Activated CD4-positive, CD25-positive, alpha-beta regulatory T cell (primary cell): Measurements from ENCODE around the gene CEACAM4.
"Not testable (repeated sequence)": the region's sequence is repeated elsewhere in the genome, so short reads cannot be mapped to it uniquely, and the experiment has no call there.

Experiments used
- DNase-seq, 4 experiments: peaks; one replicate each; lab custom pipeline; 2025; lab: John Stamatoyannopoulos, UW

Gene CEACAM4

GRCh38 chr19:41584931-41585330, 41.9 kb downstream of the CEACAM4 start:
- no peak for DNase-seq

GRCh38 chr19:41584260-41584810, 42.5 kb downstream of the CEACAM4 start:
- no peak for DNase-seq

- DNase-seq = not testable (repeated sequence)
Measured at GRCh38 chr19:41582577-41583182, 44.2 kb downstream of the CEACAM4 start.

GRCh38 chr19:41581068-41581467, 45.8 kb downstream of the CEACAM4 start:
- not testable (repeated sequence) for DNase-seq

- no peak for DNase-seq
Measured at GRCh38 chr19:41578886-41579285, 48.0 kb downstream of the CEACAM4 start.

GRCh38 chr19:41577833-41578232, 49.0 kb downstream of the CEACAM4 start:
- DNase-seq = no peak

GRCh38 chr19:41577144-41577830, 49.6 kb downstream of the CEACAM4 start:
- no peak for DNase-seq

- DNase-seq = peak in 1 of 4 experiments; percentile 13
Measured at GRCh38 chr19:41575998-41576397, 50.9 kb downstream of the CEACAM4 start, which contains the start of gene CEACAM21. CEACAM21 (plus strand) TSS chr19:41576166; CDS start chr19:41576275, 109 bp downstream.

GRCh38 chr19:41570639-41571112, 56.2 kb downstream of the CEACAM4 start:
- peak; percentile 68 to 78 (median 74) for DNase-seq

GRCh38 chr19:41570179-41570578, 56.7 kb downstream of the CEACAM4 start:
- no peak for DNase-seq

- no peak for DNase-seq
Measured at GRCh38 chr19:41569481-41570150, 57.3 kb downstream of the CEACAM4 start.
